IPS DF 6.9 (cell line): ENCODE results near the gene DNM3.

Source experiments
- DNase-seq: peaks from one replicate; pipeline ENCODE4 v3.0.0-alpha.2; 2013; ENCODE audit warnings: low read depth, low spot score
- H3K27ac ChIP-seq: one replicate; pipeline ENCODE4 v1.5.1; 2013; ENCODE audit warnings: low read length, control low read depth
- H3K27me3 ChIP-seq: 2 replicates; pipeline ENCODE4 v1.6.1; 2013; ENCODE audit warnings: mild to moderate bottlenecking, low read length; ENCODE audit not compliant: control insufficient read depth, insufficient read depth
- H3K36me3 ChIP-seq: 2 replicates; pipeline ENCODE4 v1.6.1; 2013; ENCODE audit warnings: low read length; ENCODE audit not compliant: control insufficient read depth, insufficient read depth
- H3K4me1 ChIP-seq: 2 replicates; pipeline ENCODE4 v1.6.1; 2013; ENCODE audit warnings: low read length; ENCODE audit not compliant: control insufficient read depth, insufficient read depth
- H3K4me3 ChIP-seq: 2 replicates; pipeline ENCODE4 v1.5.1; 2013; ENCODE audit warnings: mild to moderate bottlenecking, low read length
- H3K9me3 ChIP-seq: 2 replicates; pipeline ENCODE4 v1.6.1; 2013; ENCODE audit warnings: low read length, inconsistent platforms; ENCODE audit not compliant: control insufficient read depth, insufficient read depth
- WGBS: extraction: QIAGEN DNeasy Blood & Tissue Kit; methylation state at CpG from one replicate; pipeline ENCODE4 v1.1.7; 2013; ENCODE audit warnings: mixed read lengths, missing lambda C conversion rate; ENCODE audit not compliant: insufficient read length, insufficient coverage; 5-methylcytosine and 5-hydroxymethylcytosine counted together

The DNM3 gene

GRCh38 chr1:171965777-171966176, 124.5 kb downstream of the DNM3 start:
- no CpG with 5 or more reads among the region's 2 CpGs for WGBS
- no peaks in the 10 kb centered on the region for H3K36me3 ChIP-seq

GRCh38 chr1:171966426-171967220, 125.3 kb downstream of the DNM3 start:
- no peaks in the 10 kb centered on the region; the same call in 1 of the 2 replicates for H3K9me3 ChIP-seq
- H3K4me3 ChIP-seq = no peak overlapping the region
- H3K4me1 ChIP-seq = peaks cover 9% of the 10 kb centered on the region
- no peak for DNase-seq
- H3K27ac ChIP-seq = no peak overlapping the region
- no peaks in the 10 kb centered on the region for H3K36me3 ChIP-seq
- no CpG with 5 or more reads among the region's 3 CpGs for WGBS
- no peaks in the 10 kb centered on the region for H3K27me3 ChIP-seq

More at GRCh38 chr1:171965777-171966176, 124.5 kb downstream of the DNM3 start:
- no peak for DNase-seq
- Histone ChIP-seq H3K27me3 (no peaks in the 10 kb centered on the region), H3K9me3 (no peaks in the 10 kb centered on the region; the same call in 1 of the 2 replicates), H3K4me1 (peaks cover 9% of the 10 kb centered on the region), H3K27ac (no peak overlapping the region), H3K4me3 (no peak overlapping the region)

GRCh38 chr1:171969226-171969625, 127.9 kb downstream of the DNM3 start:
- Histone ChIP-seq H3K9me3 (no peaks in the 10 kb centered on the region; the same call in 1 of the 2 replicates), H3K27ac (no peak overlapping the region), H3K4me3 (no peak overlapping the region), H3K36me3 (no peaks in the 10 kb centered on the region), H3K4me1 (peaks cover 9% of the 10 kb centered on the region), H3K27me3 (no peaks in the 10 kb centered on the region)
- DNase-seq = no peak
- no CpG with 5 or more reads among the region's 2 CpGs for WGBS

GRCh38 chr1:171969813-171970212, 128.5 kb downstream of the DNM3 start:
- Histone ChIP-seq H3K4me3 (no peak overlapping the region), H3K4me1 (peaks cover 9% of the 10 kb centered on the region), H3K27ac (no peak overlapping the region), H3K9me3 (no peaks in the 10 kb centered on the region; the same call in 1 of the 2 replicates), H3K36me3 (no peaks in the 10 kb centered on the region), H3K27me3 (no peaks in the 10 kb centered on the region)
- no peak for DNase-seq
- WGBS = no CpG with 5 or more reads among the region's 3 CpGs

GRCh38 chr1:171972846-171973245, 131.5 kb downstream of the DNM3 start:
- Histone ChIP-seq H3K27ac (no peak overlapping the region), H3K36me3 (no peaks in the 10 kb centered on the region), H3K9me3 (no peaks in the 10 kb centered on the region), H3K27me3 (no peaks in the 10 kb centered on the region), H3K4me3 (no peak overlapping the region), H3K4me1 (peaks cover 3% of the 10 kb centered on the region; the same call in 1 of the 2 replicates)
- WGBS = no CpG with 5 or more reads among the region's 3 CpGs
- no peak for DNase-seq

GRCh38 chr1:171973421-171973820, 132.1 kb downstream of the DNM3 start:
- Histone ChIP-seq H3K27ac (no peak overlapping the region), H3K4me1 (peaks cover 2% of the 10 kb centered on the region; the same call in 1 of the 2 replicates), H3K27me3 (no peaks in the 10 kb centered on the region), H3K4me3 (no peak overlapping the region), H3K9me3 (no peaks in the 10 kb centered on the region), H3K36me3 (no peaks in the 10 kb centered on the region)
- no peak for DNase-seq

- Histone ChIP-seq H3K9me3 (no peaks in the 10 kb centered on the region), H3K4me3 (no peak overlapping the region), H3K4me1 (no peaks in the 10 kb centered on the region)
Observed at GRCh38 chr1:171981303-171981702, 140.0 kb downstream of the DNM3 start.

GRCh38 chr1:171983584-171983983, 142.3 kb downstream of the DNM3 start:
- H3K9me3 ChIP-seq = no peaks in the 10 kb centered on the region
- no peak for DNase-seq
- H3K27ac ChIP-seq = no peak overlapping the region
- no peaks in the 10 kb centered on the region for H3K4me1 ChIP-seq
- no CpG with 5 or more reads among the region's 1 CpG for WGBS
- no peaks in the 10 kb centered on the region for H3K27me3 ChIP-seq
- H3K4me3 ChIP-seq = no peak overlapping the region
- no peaks in the 10 kb centered on the region for H3K36me3 ChIP-seq

More at GRCh38 chr1:171981303-171981702, 140.0 kb downstream of the DNM3 start:
- Histone ChIP-seq H3K27ac (no peak overlapping the region), H3K27me3 (no peaks in the 10 kb centered on the region), H3K36me3 (no peaks in the 10 kb centered on the region)
- no peak for DNase-seq

- no peaks in the 10 kb centered on the region for H3K9me3 ChIP-seq
- no peaks in the 10 kb centered on the region for H3K27me3 ChIP-seq
- no peak overlapping the region for H3K27ac ChIP-seq
- no CpG with 5 or more reads among the region's 7 CpGs for WGBS
- no peak overlapping the region for H3K4me3 ChIP-seq
- H3K36me3 ChIP-seq = no peaks in the 10 kb centered on the region
- no peaks in the 10 kb centered on the region for H3K4me1 ChIP-seq
- no peak for DNase-seq
Observed at GRCh38 chr1:171984262-171984661, 143.0 kb downstream of the DNM3 start.

GRCh38 chr1:171984850-171985485, 143.7 kb downstream of the DNM3 start:
- Histone ChIP-seq H3K27ac (no peak overlapping the region), H3K27me3 (no peaks in the 10 kb centered on the region), H3K4me3 (no peak overlapping the region), H3K36me3 (no peaks in the 10 kb centered on the region), H3K4me1 (no peaks in the 10 kb centered on the region), H3K9me3 (no peaks in the 10 kb centered on the region)
- DNase-seq = no peak
- WGBS = no CpG with 5 or more reads among the region's 3 CpGs
